ENCODE results near the gene CHMP5. TPM values are rescaled to one million over a fixed set of nuclear protein-coding genes. Genes with fewer than 3 reads are reported as not detected.

CHMP5 gene
- total RNA-seq, 1 donor from 2014 or later: 70.7 TPM

GRCh38 chr9:33231623-33231942 lies 33.3 kb upstream of the CHMP5 start:
- DNase-seq (ENCODE audit: low spot score): no peak
- Mint-ChIP-seq H3K27me3 (ENCODE audit: insufficient read depth) (peaks cover 7% of the 10 kb centered on the region), H3K36me3 (ENCODE audit: low read depth) (no peaks in the 10 kb centered on the region), H3K9me3 (no peaks in the 10 kb centered on the region), H3K27ac (no peak overlapping the region), H3K4me3 (no peak overlapping the region), H3K4me1 (ENCODE audit: low read depth) (peaks cover 5% of the 10 kb centered on the region)
- intact Hi-C loops (cut with micrococcal nuclease): no loop called here

- no peaks in the 10 kb centered on the region for H3K4me1 Mint-ChIP-seq (ENCODE audit: low read depth)
- H3K27ac Mint-ChIP-seq: no peak overlapping the region
- H3K36me3 Mint-ChIP-seq (ENCODE audit: low read depth): no peaks in the 10 kb centered on the region
- no peaks in the 10 kb centered on the region for H3K9me3 Mint-ChIP-seq
- DNase-seq (ENCODE audit: low spot score): no peak
- H3K4me3 Mint-ChIP-seq: no peak overlapping the region
- peaks cover 7% of the 10 kb centered on the region for H3K27me3 Mint-ChIP-seq (ENCODE audit: insufficient read depth)
- intact Hi-C loops (cut with micrococcal nuclease): no loop called here
Measured at GRCh38 chr9:33232815-33233214, 32.0 kb upstream of the CHMP5 start.

- no peak for DNase-seq (ENCODE audit: low spot score)
- intact Hi-C loops (cut with micrococcal nuclease): no loop called here
- Mint-ChIP-seq H3K27ac (no peak overlapping the region), H3K4me1 (ENCODE audit: low read depth) (no peaks in the 10 kb centered on the region), H3K4me3 (no peak overlapping the region), H3K9me3 (no peaks in the 10 kb centered on the region), H3K36me3 (ENCODE audit: low read depth) (no peaks in the 10 kb centered on the region), H3K27me3 (ENCODE audit: insufficient read depth) (peaks cover 9% of the 10 kb centered on the region)
Measured at GRCh38 chr9:33233626-33234342, 31.1 kb upstream of the CHMP5 start.

DNA sequence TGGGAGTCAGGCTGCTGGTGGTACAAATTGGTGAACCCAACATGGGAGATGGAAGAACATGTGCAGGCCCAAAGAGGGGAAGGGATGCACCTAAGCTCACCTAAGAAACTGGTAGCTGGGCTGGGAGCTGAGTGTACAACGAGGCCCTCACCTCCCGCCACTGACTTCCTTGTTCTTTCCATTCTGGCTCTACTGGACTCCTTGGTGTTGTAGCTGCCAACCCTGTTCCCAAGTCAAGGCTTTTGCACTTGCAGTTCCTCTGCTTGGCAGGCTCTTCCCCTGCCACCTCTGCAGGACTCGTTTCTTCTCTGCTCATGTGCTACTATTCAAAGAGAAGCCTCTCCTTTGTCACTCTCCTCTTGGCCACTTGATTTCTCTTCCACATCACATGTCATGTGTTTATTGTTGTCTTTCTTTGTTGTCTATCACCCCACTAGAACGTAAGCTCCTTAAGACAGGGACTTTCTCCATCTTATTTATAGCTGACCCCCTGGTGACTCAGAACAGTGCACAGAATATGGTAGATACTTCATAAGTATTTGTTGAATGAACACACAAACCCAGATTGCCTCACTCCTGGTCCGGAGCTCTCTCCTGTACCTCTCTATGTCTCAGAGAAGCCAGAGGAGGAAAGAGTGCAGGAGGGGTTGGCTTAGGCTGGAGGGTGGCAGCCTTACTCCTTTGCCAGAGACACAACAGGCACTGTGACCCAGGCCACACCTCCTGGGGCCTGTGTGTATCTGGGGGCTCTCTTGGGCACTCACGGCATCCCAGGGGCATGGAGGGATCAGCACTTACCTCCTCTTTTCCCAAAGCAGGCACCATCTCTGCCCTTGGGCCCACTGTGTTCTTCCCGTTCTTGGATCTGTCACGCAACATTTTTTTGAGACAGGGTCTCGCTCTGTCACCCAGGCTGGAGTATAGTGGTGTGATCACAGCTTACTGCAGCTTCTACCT lies 30.1 kb upstream of the CHMP5 start:
- Mint-ChIP-seq H3K36me3 (ENCODE audit: low read depth) (no peaks in the 10 kb centered on the region), H3K9me3 (no peaks in the 10 kb centered on the region), H3K4me3 (no peak overlapping the region), H3K4me1 (ENCODE audit: low read depth) (no peaks in the 10 kb centered on the region), H3K27ac (no peak overlapping the region), H3K27me3 (ENCODE audit: insufficient read depth) (peaks cover 9% of the 10 kb centered on the region)
- intact Hi-C loops (cut with micrococcal nuclease): no loop called here
- DNase-seq (ENCODE audit: low spot score): no peak

DNA sequence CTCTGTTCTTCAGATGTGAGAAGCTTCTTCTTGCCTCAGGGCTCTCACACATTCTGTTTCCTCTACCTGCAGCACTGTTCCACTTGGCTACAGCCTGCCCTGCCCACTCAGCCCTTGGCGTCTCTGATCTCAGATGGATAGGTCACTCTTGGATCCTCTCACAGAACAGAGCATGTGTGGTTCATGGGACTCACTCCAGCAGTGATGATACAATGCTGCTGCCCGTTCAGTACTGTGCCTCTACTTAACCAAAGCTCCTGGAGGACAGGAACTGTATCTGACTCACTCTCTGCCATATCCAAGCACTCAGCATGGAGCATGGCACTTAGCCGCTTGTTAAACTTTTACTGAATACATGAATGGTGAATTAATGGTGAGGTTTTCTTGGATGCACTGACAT lies 28.3 kb upstream of the CHMP5 start:
- peaks cover 9% of the 10 kb centered on the region for H3K27me3 Mint-ChIP-seq (ENCODE audit: insufficient read depth)
- intact Hi-C loops (cut with micrococcal nuclease): no loop called here
- no peaks in the 10 kb centered on the region for H3K36me3 Mint-ChIP-seq (ENCODE audit: low read depth)
- H3K4me3 Mint-ChIP-seq: no peak overlapping the region
- H3K4me1 Mint-ChIP-seq (ENCODE audit: low read depth): no peaks in the 10 kb centered on the region
- no peaks in the 10 kb centered on the region for H3K9me3 Mint-ChIP-seq
- no peak overlapping the region for H3K27ac Mint-ChIP-seq
- no peak for DNase-seq (ENCODE audit: low spot score)

GRCh38 chr9:33239921-33240320 lies 24.9 kb upstream of the CHMP5 start, which contains the start of gene SPINK4:
Gene SPINK4 (plus strand): TSS chr9:33240167. CDS start chr9:33240209, 42 bp downstream.
- Mint-ChIP-seq H3K9me3 (no peaks in the 10 kb centered on the region), H3K4me1 (ENCODE audit: low read depth) (peaks cover 10% of the 10 kb centered on the region), H3K36me3 (ENCODE audit: low read depth) (no peaks in the 10 kb centered on the region), H3K27ac (no peak within 1 kb of the TSS), H3K27me3 (ENCODE audit: insufficient read depth) (peaks cover 4% of the 10 kb centered on the region), H3K4me3 (no peak within 1 kb of the TSS)
- no peak for DNase-seq (ENCODE audit: low spot score)
- intact Hi-C loops (cut with micrococcal nuclease): no loop called here

- Mint-ChIP-seq H3K27ac (no peak overlapping the region), H3K4me1 (ENCODE audit: low read depth) (peaks cover 10% of the 10 kb centered on the region), H3K4me3 (no peak overlapping the region), H3K9me3 (no peaks in the 10 kb centered on the region), H3K36me3 (ENCODE audit: low read depth) (no peaks in the 10 kb centered on the region), H3K27me3 (ENCODE audit: insufficient read depth) (peaks cover 1% of the 10 kb centered on the region)
- DNase-seq (ENCODE audit: low spot score): no peak
- intact Hi-C loops (cut with micrococcal nuclease): no loop called here
Measured at GRCh38 chr9:33241298-33241697, 23.6 kb upstream of the CHMP5 start.

- Mint-ChIP-seq H3K27me3 (ENCODE audit: insufficient read depth) (peaks cover 1% of the 10 kb centered on the region), H3K36me3 (ENCODE audit: low read depth) (peaks cover 4% of the 10 kb centered on the region), H3K9me3 (no peaks in the 10 kb centered on the region), H3K4me1 (ENCODE audit: low read depth) (peaks cover 10% of the 10 kb centered on the region), H3K27ac (no peak overlapping the region), H3K4me3 (no peak overlapping the region)
- intact Hi-C loops (cut with micrococcal nuclease): no loop called here
- DNase-seq (ENCODE audit: low spot score): no peak
Measured at GRCh38 chr9:33242609-33243134, 22.2 kb upstream of the CHMP5 start.

DNA sequence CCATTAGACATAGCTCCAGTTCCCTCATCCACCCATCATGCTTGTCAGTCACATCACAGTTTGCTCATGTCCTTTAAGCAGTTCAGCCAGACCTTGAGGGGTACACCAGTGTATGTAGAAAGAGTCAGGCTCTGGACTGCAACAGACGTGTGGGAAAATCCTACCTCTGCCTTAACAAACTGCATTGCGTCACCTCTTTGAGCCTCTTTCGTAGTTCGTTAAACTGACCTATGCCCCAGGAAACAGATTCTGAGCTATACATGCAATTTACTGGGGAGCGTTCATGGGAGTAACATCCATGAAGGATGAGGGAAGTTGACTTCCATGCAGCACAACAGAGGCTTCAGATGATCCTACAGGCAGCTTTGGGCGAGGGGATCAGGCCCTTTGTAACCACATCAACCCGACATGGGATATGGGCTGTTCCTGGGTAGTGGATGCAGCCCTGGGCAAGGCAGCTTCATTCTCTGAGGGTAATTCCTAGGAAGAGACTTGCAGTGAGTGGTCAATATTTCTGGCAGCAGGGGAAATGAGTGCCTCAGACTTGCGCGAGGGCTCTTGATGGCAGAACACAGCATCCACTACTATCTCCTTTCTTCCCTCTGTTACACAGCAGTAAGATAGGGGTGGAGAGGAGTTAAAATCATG lies 20.6 kb upstream of the CHMP5 start:
- Mint-ChIP-seq H3K36me3 (ENCODE audit: low read depth) (peaks cover 8% of the 10 kb centered on the region), H3K4me3 (no peak overlapping the region), H3K27me3 (ENCODE audit: insufficient read depth) (no peaks in the 10 kb centered on the region), H3K27ac (no peak overlapping the region), H3K9me3 (no peaks in the 10 kb centered on the region), H3K4me1 (ENCODE audit: low read depth) (peaks cover 10% of the 10 kb centered on the region)
- no peak for DNase-seq (ENCODE audit: low spot score)
- intact Hi-C loops (cut with micrococcal nuclease): no loop called here

GRCh38 chr9:33245341-33245740 lies 19.5 kb upstream of the CHMP5 start:
- Mint-ChIP-seq H3K4me1 (ENCODE audit: low read depth) (peaks cover 10% of the 10 kb centered on the region), H3K4me3 (no peak overlapping the region), H3K27me3 (ENCODE audit: insufficient read depth) (no peaks in the 10 kb centered on the region), H3K27ac (no peak overlapping the region), H3K9me3 (no peaks in the 10 kb centered on the region), H3K36me3 (ENCODE audit: low read depth) (peaks cover 8% of the 10 kb centered on the region)
- DNase-seq (ENCODE audit: low spot score): no peak
- intact Hi-C loops (cut with micrococcal nuclease): no loop called here

GRCh38 chr9:33246269-33246860 lies 18.5 kb upstream of the CHMP5 start:
- no peak overlapping the region for H3K4me3 Mint-ChIP-seq
- peaks cover 12% of the 10 kb centered on the region for H3K36me3 Mint-ChIP-seq (ENCODE audit: low read depth)
- H3K27me3 Mint-ChIP-seq (ENCODE audit: insufficient read depth): no peaks in the 10 kb centered on the region
- H3K9me3 Mint-ChIP-seq: no peaks in the 10 kb centered on the region
- DNase-seq (ENCODE audit: low spot score): no peak
- no peak overlapping the region for H3K27ac Mint-ChIP-seq
- intact Hi-C loops (cut with micrococcal nuclease): no loop called here
- H3K4me1 Mint-ChIP-seq (ENCODE audit: low read depth): peaks cover 10% of the 10 kb centered on the region

- Mint-ChIP-seq H3K4me3 (no peak overlapping the region), H3K27ac (no peak overlapping the region), H3K9me3 (no peaks in the 10 kb centered on the region), H3K36me3 (ENCODE audit: low read depth) (peaks cover 23% of the 10 kb centered on the region), H3K27me3 (ENCODE audit: insufficient read depth) (no peaks in the 10 kb centered on the region), H3K4me1 (ENCODE audit: low read depth) (peaks cover 6% of the 10 kb centered on the region)
- intact Hi-C loops (cut with micrococcal nuclease): no loop called here
- no peak for DNase-seq (ENCODE audit: low spot score)
Measured at GRCh38 chr9:33248606-33249005, 16.2 kb upstream of the CHMP5 start.

All from activated T-helper 1 cell treated with anti-CD3 and anti-CD28 coated beads, Interleukin-12 subunit alpha, Interleukin-12 subunit beta, Interleukin-2, Interleukin-4 antibody, amounts not matched to agents 30 ng/mL and 10 ng/mL and 1 ng/mL, durations not matched to agents 14 hours and 24 hours and 36 hours (primary cell).